GM23338 (cell line): ENCODE results near the gene B3GAT3.

ENCODE experiments used
- CREB1 ChIP-seq: fragments of 250-450 bp; sonication (Bioruptor Pico); IDR thresholded peaks from 2 replicates; pipeline ENCODE4 v1.5.0; 2020; ENCODE audit warnings: low read depth, mild to moderate bottlenecking, moderate library complexity
- EZH2 ChIP-seq: fragments of 200-600 bp; sonication (generic); IDR thresholded peaks from one replicate; pipeline ENCODE4 v1.8.0; 2017; ENCODE audit warnings: antibody characterized with exemption, mild to moderate bottlenecking, low read depth; ENCODE audit not compliant: unreplicated experiment
- EZH2phosphoT487 ChIP-seq: fragments of 200-600 bp; sonication (generic); IDR thresholded peaks from one replicate; pipeline ENCODE4 v1.8.1; 2018; ENCODE audit warnings: antibody characterized with exemption; ENCODE audit not compliant: unreplicated experiment
- JUNB ChIP-seq: IDR thresholded peaks from one replicate; pipeline ENCODE4 v1.6.1; 2016; ENCODE audit warnings: antibody characterized with exemption; ENCODE audit not compliant: unreplicated experiment
- POLR2AphosphoS5 ChIP-seq: IDR thresholded peaks from 2 replicates; pipeline ENCODE4 v1.6.1; 2016; ENCODE audit warnings: antibody characterized with exemption, low read depth
- ZNF114 ChIP-seq: fragments of 250-450 bp; sonication (Bioruptor Pico); IDR thresholded peaks from 2 replicates; pipeline ENCODE4 v1.5.0; 2020; ENCODE audit warnings: mild to moderate bottlenecking, moderate library complexity
- ZNF331 ChIP-seq: fragments of 250-450 bp; sonication (Bioruptor Pico); IDR thresholded peaks from 2 replicates; pipeline ENCODE4 v1.5.0; 2020; ENCODE audit warnings: low read depth, mild to moderate bottlenecking, moderate library complexity
- TF ChIP-seq, protein P1 (sequence below), 2 experiments: fragments of 200-600 bp in 1 of 2; sonication (generic) in 1 of 2; conservative IDR thresholded peaks; 2 replicates each; pipeline versions ENCODE4 v1.5.1 to v1.6.1; 2016 to 2017; ENCODE audit warnings: antibody characterized with exemption in 2 of 2, low read depth in 2 of 2, mild to moderate bottlenecking in 2 of 2, moderate library complexity in 1 of 2
- TF ChIP-seq, protein P2 (sequence below): IDR thresholded peaks from one replicate; pipeline ENCODE4 v1.6.1; 2018; ENCODE audit warnings: antibody characterized with exemption; ENCODE audit not compliant: unreplicated experiment
- TF ChIP-seq, protein P3 (sequence below): IDR thresholded peaks from 2 replicates; pipeline ENCODE4 v1.6.1; 2016; ENCODE audit warnings: antibody characterized with exemption

DNA sequence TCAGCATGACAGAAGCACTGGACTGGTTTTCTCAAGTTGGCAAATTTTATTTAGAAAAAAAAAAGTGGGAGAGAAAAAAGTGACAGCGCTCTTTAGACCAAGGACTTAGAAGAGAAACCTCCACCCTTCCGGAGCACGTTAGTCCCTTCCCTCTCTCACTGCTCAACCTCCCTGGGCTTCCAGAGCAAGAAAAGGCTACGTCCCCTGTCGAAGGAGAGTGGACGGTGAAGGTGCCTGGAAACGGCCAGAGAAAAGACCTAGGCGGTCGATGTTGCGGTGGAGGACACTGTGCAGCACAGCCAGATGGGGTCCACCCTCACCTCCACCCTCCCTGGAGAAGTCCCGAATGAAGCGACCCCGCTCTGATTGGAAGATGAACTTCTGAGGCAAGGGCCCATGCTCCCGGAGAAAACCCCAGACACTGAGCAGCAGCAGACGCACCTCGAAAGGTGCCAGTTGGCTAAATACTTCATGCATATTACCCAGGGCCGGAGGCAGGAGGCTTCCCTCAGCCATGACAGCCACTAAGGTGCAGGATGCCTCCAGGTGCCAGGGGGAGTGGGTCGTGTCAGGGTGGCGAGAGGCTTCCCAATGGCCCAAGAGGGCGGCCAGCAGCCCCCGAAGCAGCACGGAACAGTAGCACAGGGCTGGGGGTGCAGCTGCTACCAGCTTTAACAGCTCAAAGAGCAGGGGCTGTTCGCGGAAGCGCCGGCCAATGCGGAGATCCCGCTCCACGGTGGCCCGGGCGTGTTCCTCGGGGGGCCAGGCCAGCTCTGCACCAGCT is 25.2 kb upstream of the B3GAT3 start:
- TF ChIP-seq, protein P1, sequence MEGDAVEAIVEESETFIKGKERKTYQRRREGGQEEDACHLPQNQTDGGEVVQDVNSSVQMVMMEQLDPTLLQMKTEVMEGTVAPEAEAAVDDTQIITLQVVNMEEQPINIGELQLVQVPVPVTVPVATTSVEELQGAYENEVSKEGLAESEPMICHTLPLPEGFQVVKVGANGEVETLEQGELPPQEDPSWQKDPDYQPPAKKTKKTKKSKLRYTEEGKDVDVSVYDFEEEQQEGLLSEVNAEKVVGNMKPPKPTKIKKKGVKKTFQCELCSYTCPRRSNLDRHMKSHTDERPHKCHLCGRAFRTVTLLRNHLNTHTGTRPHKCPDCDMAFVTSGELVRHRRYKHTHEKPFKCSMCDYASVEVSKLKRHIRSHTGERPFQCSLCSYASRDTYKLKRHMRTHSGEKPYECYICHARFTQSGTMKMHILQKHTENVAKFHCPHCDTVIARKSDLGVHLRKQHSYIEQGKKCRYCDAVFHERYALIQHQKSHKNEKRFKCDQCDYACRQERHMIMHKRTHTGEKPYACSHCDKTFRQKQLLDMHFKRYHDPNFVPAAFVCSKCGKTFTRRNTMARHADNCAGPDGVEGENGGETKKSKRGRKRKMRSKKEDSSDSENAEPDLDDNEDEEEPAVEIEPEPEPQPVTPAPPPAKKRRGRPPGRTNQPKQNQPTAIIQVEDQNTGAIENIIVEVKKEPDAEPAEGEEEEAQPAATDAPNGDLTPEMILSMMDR (conservative IDR thresholded peaks at IDR 0.05; ENCODE audit: low read depth in 2 of 2), result no peak
- TF ChIP-seq ZNF331 (CRISPR knock-in tag) (no peak), JUNB (no peak), POLR2AphosphoS5 (no peak), CREB1 (CRISPR knock-in tag) (no peak), EZH2phosphoT487 (no peak), EZH2 (no peak), ZNF114 (CRISPR knock-in tag) (no peak)
- TF ChIP-seq, protein P2, sequence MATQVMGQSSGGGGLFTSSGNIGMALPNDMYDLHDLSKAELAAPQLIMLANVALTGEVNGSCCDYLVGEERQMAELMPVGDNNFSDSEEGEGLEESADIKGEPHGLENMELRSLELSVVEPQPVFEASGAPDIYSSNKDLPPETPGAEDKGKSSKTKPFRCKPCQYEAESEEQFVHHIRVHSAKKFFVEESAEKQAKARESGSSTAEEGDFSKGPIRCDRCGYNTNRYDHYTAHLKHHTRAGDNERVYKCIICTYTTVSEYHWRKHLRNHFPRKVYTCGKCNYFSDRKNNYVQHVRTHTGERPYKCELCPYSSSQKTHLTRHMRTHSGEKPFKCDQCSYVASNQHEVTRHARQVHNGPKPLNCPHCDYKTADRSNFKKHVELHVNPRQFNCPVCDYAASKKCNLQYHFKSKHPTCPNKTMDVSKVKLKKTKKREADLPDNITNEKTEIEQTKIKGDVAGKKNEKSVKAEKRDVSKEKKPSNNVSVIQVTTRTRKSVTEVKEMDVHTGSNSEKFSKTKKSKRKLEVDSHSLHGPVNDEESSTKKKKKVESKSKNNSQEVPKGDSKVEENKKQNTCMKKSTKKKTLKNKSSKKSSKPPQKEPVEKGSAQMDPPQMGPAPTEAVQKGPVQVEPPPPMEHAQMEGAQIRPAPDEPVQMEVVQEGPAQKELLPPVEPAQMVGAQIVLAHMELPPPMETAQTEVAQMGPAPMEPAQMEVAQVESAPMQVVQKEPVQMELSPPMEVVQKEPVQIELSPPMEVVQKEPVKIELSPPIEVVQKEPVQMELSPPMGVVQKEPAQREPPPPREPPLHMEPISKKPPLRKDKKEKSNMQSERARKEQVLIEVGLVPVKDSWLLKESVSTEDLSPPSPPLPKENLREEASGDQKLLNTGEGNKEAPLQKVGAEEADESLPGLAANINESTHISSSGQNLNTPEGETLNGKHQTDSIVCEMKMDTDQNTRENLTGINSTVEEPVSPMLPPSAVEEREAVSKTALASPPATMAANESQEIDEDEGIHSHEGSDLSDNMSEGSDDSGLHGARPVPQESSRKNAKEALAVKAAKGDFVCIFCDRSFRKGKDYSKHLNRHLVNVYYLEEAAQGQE, result no peak
- TF ChIP-seq, protein P3, sequence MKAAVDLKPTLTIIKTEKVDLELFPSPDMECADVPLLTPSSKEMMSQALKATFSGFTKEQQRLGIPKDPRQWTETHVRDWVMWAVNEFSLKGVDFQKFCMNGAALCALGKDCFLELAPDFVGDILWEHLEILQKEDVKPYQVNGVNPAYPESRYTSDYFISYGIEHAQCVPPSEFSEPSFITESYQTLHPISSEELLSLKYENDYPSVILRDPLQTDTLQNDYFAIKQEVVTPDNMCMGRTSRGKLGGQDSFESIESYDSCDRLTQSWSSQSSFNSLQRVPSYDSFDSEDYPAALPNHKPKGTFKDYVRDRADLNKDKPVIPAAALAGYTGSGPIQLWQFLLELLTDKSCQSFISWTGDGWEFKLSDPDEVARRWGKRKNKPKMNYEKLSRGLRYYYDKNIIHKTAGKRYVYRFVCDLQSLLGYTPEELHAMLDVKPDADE, result no peak
